ENCODE measurements around the gene STARD5.
"Not testable (repeated sequence)": the region's sequence is repeated elsewhere in the genome, so short reads cannot be mapped to it uniquely, and the experiment has no call there.

STARD5 gene

GRCh38 chr15:81323944-81324881 lies at the start of gene STARD5:
Gene STARD5, minus strand, starts transcription at chr15:81324141. Its CDS starts 42 bp downstream, at chr15:81324099.
- DNase-seq = peak; percentile 94

- DNase-seq = no peak
Measured at GRCh38 chr15:81373176-81373575, 49.2 kb upstream of the STARD5 start.

- DNase-seq = no peak
Measured at GRCh38 chr15:81372575-81372974, 48.6 kb upstream of the STARD5 start.

- DNase-seq = no peak
Measured at GRCh38 chr15:81363718-81364500, 40.0 kb upstream of the STARD5 start.

- DNase-seq = no peak
Measured at GRCh38 chr15:81363276-81363675, 39.3 kb upstream of the STARD5 start.

GRCh38 chr15:81362790-81363189 lies 38.8 kb upstream of the STARD5 start:
- DNase-seq = no peak

GRCh38 chr15:81361891-81362290 lies 38.0 kb upstream of the STARD5 start:
- no peak for DNase-seq

GRCh38 chr15:81360491-81360890 lies 36.5 kb upstream of the STARD5 start:
- DNase-seq = no peak

- no peak for DNase-seq
Measured at GRCh38 chr15:81358248-81358647, 34.3 kb upstream of the STARD5 start.

GRCh38 chr15:81357180-81357686 lies 33.3 kb upstream of the STARD5 start:
- DNase-seq = no peak

GRCh38 chr15:81356252-81356651 lies 32.3 kb upstream of the STARD5 start:
- DNase-seq = no peak

GRCh38 chr15:81351651-81352050 lies 27.7 kb upstream of the STARD5 start:
- DNase-seq = no peak

GRCh38 chr15:81349271-81349670 lies 25.3 kb upstream of the STARD5 start:
- DNase-seq = no peak

- DNase-seq = not testable (repeated sequence)
Measured at GRCh38 chr15:81348691-81349090, 24.8 kb upstream of the STARD5 start.

GRCh38 chr15:81347910-81348309 lies 24.0 kb upstream of the STARD5 start:
- DNase-seq = no peak

GRCh38 chr15:81346611-81347010 lies 22.7 kb upstream of the STARD5 start:
- no peak for DNase-seq

- no peak for DNase-seq
Measured at GRCh38 chr15:81343371-81343770, 19.4 kb upstream of the STARD5 start.

GRCh38 chr15:81341351-81341750 lies 17.4 kb upstream of the STARD5 start:
- no peak for DNase-seq

GRCh38 chr15:81339851-81340250 lies 15.9 kb upstream of the STARD5 start:
- no peak for DNase-seq

- DNase-seq = no peak
Measured at GRCh38 chr15:81339321-81339720, 15.4 kb upstream of the STARD5 start.

GRCh38 chr15:81338170-81339007 lies 14.4 kb upstream of the STARD5 start:
- no peak for DNase-seq

- DNase-seq = no peak
Measured at GRCh38 chr15:81337713-81338157, 13.8 kb upstream of the STARD5 start.

GRCh38 chr15:81337241-81337640 lies 13.3 kb upstream of the STARD5 start:
- DNase-seq = no peak

Measured in CD4-positive, alpha-beta T cell treated with Interleukin-10 for 1 hour (primary cell).